ENCODE data around the gene PARPBP. TPM values are rescaled to one million over a fixed set of nuclear protein-coding genes. Genes with fewer than 3 reads are reported as not detected.

The PARPBP gene
- polyA plus RNA-seq, 1 of the 3 experiments (the other 2 are of a cell fraction) = 3.1 TPM

DNA sequence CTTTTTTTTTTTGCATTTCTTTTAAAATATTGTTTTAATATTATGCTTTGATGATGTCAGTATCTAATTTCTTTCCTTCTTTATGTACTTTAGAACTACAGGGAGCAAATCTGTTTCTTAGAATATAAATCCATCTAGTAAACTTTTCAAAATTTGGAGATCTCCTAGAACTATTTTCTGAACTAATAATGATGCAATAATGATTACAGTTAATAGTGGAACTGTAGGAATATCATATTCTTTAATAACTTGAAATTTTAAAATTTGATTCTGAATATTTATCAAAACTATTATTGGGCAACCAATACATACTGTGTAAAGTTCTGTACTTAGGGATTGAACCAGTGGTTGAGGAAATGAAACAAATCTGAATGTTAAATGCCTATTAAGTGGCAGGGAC is 100.8 kb downstream of the PARPBP start:
- TF ChIP-seq TAF1 (IDR thresholded peaks at IDR 0.05; ENCODE audit: borderline replicate concordance, low read depth, low read length) = no peak
- no peak for TF ChIP-seq MEF2A (IDR thresholded peaks at IDR 0.05; ENCODE audit: borderline replicate concordance, low read depth)
- POLR2A ChIA-PET = no interaction called here
- no peaks in the 10 kb centered on the region for H3K9me2 ChIP-seq
- H3K4me2 ChIP-seq = no peak overlapping the region
- no peak overlapping the region for H3K9ac ChIP-seq
- no peaks in the 10 kb centered on the region for H3F3A ChIP-seq (replicated peaks; ENCODE audit: insufficient read depth)
- no peak overlapping the region for H2AFZ ChIP-seq (ENCODE audit: low read depth)
- no peaks in the 10 kb centered on the region for H3K79me2 ChIP-seq (ENCODE audit: insufficient read depth)
- no peaks in the 10 kb centered on the region for H3K27me3 ChIP-seq (ENCODE audit: insufficient read depth)
- H4K20me1 ChIP-seq (ENCODE audit: insufficient read depth) = no peaks in the 10 kb centered on the region
- H3K9me3 ChIP-seq = no peaks in the 10 kb centered on the region
- CTCF ChIA-PET = no interaction called here
- H3K4me3 ChIP-seq (ENCODE audit: low read depth in 2 of 2, low read length in 1 of 2) = no peak overlapping the region
- H3K4me1 ChIP-seq (ENCODE audit: control insufficient read depth in 1 of 2, insufficient read depth in 2 of 2, low read depth in 1 of 2, low read length in 1 of 2) = peaks cover 0 to 4% of the 10 kb centered on the region in 2 experiments; a peak in 2 of 4 replicates
- DNase-seq = no peak
- no peak overlapping the region for H3K27ac ChIP-seq (ENCODE audit: low read depth in 2 of 2, low read length in 1 of 2)
- no peaks in the 10 kb centered on the region for H3K36me3 ChIP-seq (replicated peaks in 1 of 2; ENCODE audit: control insufficient read depth in 1 of 2, insufficient read depth in 2 of 2, low read length in 1 of 2)

DNA sequence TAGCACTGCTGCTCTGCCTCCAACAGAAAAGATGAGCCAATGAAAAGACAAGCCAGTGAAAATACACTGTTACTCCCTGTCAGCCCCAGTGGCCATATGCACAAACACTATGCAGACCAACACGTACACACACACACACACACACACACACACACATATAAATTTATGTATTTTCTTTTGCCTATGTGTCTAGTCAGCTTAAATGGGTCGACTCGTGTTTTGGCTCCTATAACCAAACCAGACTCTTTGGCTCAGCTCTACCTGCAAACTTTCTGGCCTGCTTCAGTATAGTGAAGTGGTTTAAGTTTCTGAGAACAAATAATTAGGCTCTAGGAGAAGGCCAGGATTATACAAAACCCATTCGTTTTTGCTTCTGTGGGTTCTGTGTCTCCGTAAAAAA is 108.0 kb downstream of the PARPBP start:
- H3K9me3 ChIP-seq = no peaks in the 10 kb centered on the region
- H3K27ac ChIP-seq (ENCODE audit: low read depth in 2 of 2, low read length in 1 of 2) = no peak overlapping the region
- H3K27me3 ChIP-seq (ENCODE audit: insufficient read depth) = no peaks in the 10 kb centered on the region
- H4K20me1 ChIP-seq (ENCODE audit: insufficient read depth) = no peaks in the 10 kb centered on the region
- no peaks in the 10 kb centered on the region for H3F3A ChIP-seq (replicated peaks; ENCODE audit: insufficient read depth)
- H3K36me3 ChIP-seq (replicated peaks in 1 of 2; ENCODE audit: control insufficient read depth in 1 of 2, insufficient read depth in 2 of 2, low read length in 1 of 2) = no peaks in the 10 kb centered on the region
- no peak overlapping the region for H3K4me3 ChIP-seq (ENCODE audit: low read depth in 2 of 2, low read length in 1 of 2)
- ChIA-PET POLR2A (no interaction called here), CTCF (no interaction called here)
- H2AFZ ChIP-seq (ENCODE audit: low read depth) = no peak overlapping the region
- DNase-seq = no peak
- H3K9me2 ChIP-seq = no peaks in the 10 kb centered on the region
- H3K9ac ChIP-seq = no peak overlapping the region
- no peaks in the 10 kb centered on the region for H3K4me1 ChIP-seq (ENCODE audit: control insufficient read depth in 1 of 2, insufficient read depth in 2 of 2, low read depth in 1 of 2, low read length in 1 of 2)
- TF ChIP-seq GABPA (IDR thresholded peaks at IDR 0.05; ENCODE audit: low read depth) (no peak), TEAD4 (IDR thresholded peaks at IDR 0.05; ENCODE audit: borderline replicate concordance, insufficient read depth) (no peak), TAF1 (IDR thresholded peaks at IDR 0.05; ENCODE audit: borderline replicate concordance, low read depth, low read length) (no peak), TCF12 (IDR thresholded peaks at IDR 0.05) (no peak)
- TF ChIP-seq, protein P1, sequence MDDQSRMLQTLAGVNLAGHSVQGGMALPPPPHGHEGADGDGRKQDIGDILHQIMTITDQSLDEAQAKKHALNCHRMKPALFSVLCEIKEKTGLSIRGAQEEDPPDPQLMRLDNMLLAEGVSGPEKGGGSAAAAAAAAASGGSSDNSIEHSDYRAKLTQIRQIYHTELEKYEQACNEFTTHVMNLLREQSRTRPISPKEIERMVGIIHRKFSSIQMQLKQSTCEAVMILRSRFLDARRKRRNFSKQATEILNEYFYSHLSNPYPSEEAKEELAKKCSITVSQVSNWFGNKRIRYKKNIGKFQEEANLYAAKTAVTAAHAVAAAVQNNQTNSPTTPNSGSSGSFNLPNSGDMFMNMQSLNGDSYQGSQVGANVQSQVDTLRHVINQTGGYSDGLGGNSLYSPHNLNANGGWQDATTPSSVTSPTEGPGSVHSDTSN (IDR thresholded peaks at IDR 0.05) = no peak
- TF ChIP-seq, protein P2, sequence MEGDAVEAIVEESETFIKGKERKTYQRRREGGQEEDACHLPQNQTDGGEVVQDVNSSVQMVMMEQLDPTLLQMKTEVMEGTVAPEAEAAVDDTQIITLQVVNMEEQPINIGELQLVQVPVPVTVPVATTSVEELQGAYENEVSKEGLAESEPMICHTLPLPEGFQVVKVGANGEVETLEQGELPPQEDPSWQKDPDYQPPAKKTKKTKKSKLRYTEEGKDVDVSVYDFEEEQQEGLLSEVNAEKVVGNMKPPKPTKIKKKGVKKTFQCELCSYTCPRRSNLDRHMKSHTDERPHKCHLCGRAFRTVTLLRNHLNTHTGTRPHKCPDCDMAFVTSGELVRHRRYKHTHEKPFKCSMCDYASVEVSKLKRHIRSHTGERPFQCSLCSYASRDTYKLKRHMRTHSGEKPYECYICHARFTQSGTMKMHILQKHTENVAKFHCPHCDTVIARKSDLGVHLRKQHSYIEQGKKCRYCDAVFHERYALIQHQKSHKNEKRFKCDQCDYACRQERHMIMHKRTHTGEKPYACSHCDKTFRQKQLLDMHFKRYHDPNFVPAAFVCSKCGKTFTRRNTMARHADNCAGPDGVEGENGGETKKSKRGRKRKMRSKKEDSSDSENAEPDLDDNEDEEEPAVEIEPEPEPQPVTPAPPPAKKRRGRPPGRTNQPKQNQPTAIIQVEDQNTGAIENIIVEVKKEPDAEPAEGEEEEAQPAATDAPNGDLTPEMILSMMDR (IDR thresholded peaks at IDR 0.05) = no peak
- TF ChIP-seq, protein P3, sequence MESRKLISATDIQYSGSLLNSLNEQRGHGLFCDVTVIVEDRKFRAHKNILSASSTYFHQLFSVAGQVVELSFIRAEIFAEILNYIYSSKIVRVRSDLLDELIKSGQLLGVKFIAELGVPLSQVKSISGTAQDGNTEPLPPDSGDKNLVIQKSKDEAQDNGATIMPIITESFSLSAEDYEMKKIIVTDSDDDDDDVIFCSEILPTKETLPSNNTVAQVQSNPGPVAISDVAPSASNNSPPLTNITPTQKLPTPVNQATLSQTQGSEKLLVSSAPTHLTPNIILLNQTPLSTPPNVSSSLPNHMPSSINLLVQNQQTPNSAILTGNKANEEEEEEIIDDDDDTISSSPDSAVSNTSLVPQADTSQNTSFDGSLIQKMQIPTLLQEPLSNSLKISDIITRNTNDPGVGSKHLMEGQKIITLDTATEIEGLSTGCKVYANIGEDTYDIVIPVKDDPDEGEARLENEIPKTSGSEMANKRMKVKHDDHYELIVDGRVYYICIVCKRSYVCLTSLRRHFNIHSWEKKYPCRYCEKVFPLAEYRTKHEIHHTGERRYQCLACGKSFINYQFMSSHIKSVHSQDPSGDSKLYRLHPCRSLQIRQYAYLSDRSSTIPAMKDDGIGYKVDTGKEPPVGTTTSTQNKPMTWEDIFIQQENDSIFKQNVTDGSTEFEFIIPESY (IDR thresholded peaks at IDR 0.05; ENCODE audit: borderline replicate concordance, low read depth) = no peak
- no peaks in the 10 kb centered on the region for H3K79me2 ChIP-seq (ENCODE audit: insufficient read depth)
- H3K4me2 ChIP-seq = no peak overlapping the region
- 43% methylated on average over 5 of the region's 5 CpGs for WGBS (ENCODE audit: low lambda C conversion rate)

All from SK-N-SH (cell line).